ENCODE data around the gene PTPA.
"Not testable (repeated sequence)": the region's sequence is repeated elsewhere in the genome, so short reads cannot be mapped to it uniquely, and the experiment has no call there.

Gene PTPA

GRCh38 chr9:129175825-129176633 lies 64.8 kb downstream of the PTPA start:
- peak in 1 of 2 donors; percentile 33 for DNase-seq (ENCODE audit: low read depth in 1 of 2, low spot score in 1 of 2)

DNA sequence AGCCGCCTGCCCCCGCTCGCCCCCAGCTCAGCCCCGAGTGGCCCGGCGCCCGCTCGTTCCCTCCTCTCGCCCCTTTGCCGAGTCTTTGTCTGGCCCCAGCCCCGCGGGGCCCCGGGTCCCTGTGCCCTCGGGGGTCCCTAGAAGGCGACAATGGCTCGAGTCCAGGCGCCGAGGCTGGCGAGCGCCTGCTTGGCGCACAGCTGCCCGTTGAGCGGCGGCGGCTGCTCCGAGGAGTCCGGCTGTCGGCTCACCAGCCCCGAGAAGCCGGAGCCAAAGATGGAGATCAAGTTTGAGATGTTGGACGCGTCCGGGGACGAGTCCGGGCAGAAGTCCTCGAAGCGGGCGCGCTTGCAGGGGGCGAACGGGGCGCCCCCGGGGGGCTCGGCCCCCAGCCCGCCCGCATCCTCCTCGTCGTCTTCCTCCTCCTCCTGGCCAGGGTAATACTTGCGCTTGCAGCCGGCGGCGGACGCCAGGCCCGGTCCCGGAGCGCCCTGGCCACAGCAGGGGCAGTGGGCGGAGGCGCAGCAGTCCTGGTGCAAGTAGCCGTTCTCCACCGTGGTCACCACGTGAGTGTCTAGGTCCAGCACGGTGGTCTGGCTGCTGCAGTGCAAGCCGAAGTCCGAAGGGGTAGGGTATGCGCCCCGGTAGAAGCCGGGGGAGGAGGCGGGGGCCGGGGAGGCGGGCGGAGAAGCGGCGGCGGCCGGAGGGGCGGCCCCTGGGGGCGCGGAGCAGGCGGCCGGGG lies 65.7 kb downstream of the PTPA start:
- DNase-seq (ENCODE audit: low read depth in 1 of 2, low spot score in 1 of 2) = no peak

DNA sequence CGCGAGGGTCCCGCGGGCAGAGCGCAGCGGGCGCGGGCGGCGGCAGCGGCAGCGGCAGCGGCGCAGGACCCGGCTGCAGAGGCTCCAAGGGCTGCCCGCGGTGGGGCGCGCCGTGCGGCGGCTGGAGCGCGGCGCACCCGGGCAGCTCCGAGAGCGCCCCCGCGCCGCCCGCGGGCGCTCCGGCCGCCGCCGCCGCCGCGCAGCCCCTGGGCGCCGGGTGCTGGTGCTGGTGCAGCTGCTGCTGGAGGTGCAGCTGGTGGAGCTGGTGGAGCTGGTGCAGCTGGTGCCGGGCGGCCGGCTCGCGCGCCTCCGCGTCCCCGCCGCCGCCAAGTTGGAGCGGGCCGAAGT lies 66.2 kb downstream of the PTPA start:
- no peak for DNase-seq (ENCODE audit: low read depth in 1 of 2, low spot score in 1 of 2)

- peak; percentile 86 for DNase-seq (ENCODE audit: low read depth in 1 of 2, low spot score in 1 of 2)
Measured at GRCh38 chr9:129177791-129178567, 66.8 kb downstream of the PTPA start, which contains the start of gene IER5L. IER5L (minus strand) TSS chr9:129178261; CDS start chr9:129178052, 209 bp downstream.

GRCh38 chr9:129178568-129179382 lies 67.6 kb downstream of the PTPA start:
- DNase-seq (ENCODE audit: low read depth in 1 of 2, low spot score in 1 of 2) = no peak

DNA sequence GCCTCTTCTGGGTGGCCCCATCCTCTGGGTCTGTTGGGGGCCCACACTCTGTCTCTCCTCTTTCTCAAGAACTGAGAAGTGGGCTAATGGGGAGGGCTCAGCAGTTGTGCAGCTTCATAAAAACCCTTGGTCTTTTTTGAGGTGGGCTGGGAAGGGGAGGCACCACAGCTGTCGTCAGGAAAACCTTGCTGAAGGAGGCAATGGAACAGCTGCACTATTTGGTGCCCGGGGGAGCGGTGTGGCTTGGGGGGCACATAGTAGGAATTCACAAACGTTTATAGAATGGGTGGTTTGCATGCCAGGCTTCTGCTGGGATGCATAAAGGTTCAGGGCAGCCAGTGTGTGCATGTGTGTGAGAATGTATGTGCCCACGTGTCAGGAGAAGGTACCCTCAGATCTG lies 70.0 kb downstream of the PTPA start:
- DNase-seq (ENCODE audit: low read depth in 1 of 2, low spot score in 1 of 2) = no peak

GRCh38 chr9:129182122-129182521 lies 70.9 kb downstream of the PTPA start:
- no peak for DNase-seq (ENCODE audit: low read depth in 1 of 2, low spot score in 1 of 2)

DNA sequence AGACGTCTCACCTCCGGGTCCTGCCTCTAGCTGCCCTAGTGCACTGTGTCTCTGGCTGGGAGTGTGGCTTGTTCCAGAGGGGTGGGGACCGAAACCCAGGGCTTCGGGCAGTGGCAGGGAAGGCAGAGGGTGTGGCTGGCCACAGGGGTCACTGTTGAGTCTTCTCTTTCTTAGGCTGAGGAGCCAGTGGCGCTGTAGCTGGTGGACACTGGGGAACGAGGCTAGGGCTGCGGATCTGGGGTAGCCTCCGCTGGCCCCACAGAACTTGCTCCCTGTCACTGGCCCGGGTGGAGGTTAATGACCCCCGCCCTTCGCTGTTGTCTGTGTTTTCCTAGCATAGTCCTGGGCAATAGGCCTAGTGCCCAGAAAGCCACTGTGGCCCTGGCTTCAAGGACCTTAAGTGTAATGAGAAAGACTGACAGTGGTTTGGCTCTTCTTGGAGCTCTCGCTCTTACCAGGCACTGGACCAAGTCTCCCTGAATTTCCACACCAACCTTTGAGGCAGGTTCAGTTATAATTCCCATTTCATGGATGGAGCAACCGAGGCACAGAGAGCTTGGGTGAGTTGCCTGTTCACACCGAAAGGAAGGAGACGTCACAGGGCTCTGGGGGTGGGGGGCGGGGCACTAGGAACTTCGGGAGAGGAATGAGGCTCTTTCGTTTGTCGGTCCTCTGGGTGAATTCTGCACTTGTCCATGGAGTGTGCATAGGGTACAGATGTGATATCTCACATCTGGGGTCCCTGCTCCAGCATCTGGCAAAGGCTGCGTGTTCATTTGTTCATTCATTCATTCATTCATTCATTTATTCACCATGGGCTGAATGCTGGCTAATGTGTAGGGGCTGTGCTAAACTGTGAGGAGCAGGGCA lies 71.6 kb downstream of the PTPA start:
- DNase-seq (ENCODE audit: low read depth in 1 of 2, low spot score in 1 of 2) = no peak

DNA sequence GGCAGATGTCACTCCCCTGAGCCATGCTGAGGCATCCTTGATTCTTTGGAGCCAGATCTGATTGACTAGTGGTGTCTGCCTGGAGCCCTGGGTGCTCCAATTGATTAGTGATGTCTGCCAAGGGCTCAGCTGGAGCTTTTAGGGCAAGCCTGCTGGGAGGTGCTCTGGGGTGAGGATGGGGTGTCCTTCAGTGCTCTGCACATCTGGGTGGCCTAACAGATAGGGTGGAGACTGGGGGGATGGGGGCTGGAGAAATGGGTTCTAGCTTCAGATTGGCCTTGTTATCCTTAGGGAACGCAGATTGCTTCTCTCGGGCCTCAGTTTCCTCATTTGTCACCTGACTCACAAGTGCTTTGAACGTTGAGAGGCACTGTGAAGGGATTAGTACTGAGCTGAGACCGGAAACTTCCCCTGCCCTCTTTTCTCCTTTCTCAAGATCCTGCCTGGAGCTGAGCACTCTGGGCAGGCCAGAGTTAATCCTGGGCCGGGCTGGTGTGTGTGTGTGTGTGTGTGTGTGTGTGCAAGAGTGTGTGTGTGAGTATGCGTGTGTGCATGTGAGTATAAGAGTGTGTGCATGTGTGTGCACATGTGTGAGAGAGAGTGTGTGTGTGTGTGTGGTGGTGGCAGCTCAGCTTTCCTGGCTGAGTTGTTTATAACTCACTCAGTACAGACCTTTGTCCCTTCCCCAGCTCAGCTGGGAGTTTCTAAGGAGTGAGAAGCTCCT lies 72.4 kb downstream of the PTPA start:
- DNase-seq (ENCODE audit: low read depth in 1 of 2, low spot score in 1 of 2) = no peak

GRCh38 chr9:129184219-129184524 lies 73.0 kb downstream of the PTPA start:
- no peak for DNase-seq (ENCODE audit: low read depth in 1 of 2, low spot score in 1 of 2)

DNA sequence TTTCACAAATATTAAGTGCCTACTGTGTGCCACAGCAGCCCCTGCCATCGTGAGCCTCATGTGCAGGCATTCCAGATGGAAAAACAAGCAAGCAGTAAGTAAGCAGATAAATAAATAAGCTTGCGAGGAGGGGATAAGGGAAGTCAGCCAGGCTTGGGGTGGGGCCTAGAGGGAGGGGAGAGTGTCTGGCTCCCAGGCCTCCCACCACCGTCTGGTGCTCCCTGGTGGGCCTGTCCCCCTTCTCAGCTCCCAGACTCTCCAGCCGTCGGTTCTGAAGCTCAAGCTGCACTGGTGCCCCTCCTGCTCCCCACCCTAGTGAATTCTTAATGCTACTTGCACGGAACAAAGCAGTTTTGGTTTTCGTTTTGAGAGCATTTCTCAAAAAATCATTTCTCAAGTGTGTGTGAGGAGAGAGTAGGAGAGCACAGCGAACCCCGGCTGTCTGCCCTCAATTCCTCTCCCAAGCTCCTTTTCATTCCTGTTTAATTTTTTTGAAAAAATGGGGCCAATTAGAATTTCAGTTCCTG lies 73.4 kb downstream of the PTPA start:
- no peak for DNase-seq (ENCODE audit: low read depth in 1 of 2, low spot score in 1 of 2)

DNA sequence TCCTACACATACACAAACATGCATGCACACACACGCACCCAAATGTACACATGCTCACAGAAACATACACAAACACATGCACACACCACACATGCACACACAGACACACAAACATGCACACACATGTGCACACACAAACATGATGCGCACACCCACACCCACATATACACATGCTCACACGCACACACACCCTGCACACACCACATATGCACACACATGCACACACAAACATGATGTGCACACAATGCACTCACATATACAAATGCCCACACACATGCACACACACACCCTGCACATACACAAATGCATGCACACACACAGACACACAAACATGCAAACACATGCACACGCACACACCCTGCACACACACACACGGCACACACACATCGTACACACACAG lies 74.2 kb downstream of the PTPA start:
- DNase-seq (ENCODE audit: low read depth in 1 of 2, low spot score in 1 of 2) = no peak

DNA sequence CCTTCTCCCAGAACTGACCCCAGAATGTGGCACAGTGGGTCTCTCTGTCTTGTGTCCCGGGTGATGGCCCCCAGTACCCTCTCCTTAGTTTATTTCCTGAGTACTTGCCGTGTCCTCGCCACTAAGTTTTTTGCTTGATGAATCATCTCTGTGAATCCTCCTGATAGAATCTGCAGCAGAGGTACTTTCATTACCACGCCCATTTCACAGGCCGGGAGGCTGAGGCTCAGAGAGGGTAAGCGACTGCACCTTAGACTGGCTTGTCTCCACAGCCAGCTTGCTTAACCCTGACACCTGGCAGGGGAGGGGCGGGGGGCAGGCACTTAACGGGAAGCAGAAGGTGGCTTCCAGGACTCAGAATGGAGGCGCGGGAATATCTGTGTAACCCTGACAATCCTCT lies 74.8 kb downstream of the PTPA start:
- DNase-seq (ENCODE audit: low read depth in 1 of 2, low spot score in 1 of 2) = no peak

DNA sequence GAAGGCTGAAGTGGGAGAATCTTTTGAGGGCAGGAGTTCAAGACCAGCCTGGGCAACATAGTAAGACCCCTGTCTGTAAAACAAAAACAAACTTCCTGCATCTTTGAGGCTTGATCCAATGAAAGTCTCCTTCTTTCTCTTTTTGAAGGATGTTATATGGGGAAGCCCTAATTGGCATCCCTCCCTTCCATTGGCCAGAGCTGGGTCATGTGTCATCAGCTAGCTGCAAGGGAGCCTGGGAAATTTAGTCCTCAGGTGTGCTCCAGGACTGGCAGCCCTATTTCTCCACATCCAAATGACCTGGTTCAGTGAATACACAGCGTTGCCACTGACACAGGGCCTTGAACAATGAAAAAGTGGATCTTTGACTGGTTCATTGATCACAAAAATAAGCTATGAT lies 75.8 kb downstream of the PTPA start:
- no peak for DNase-seq (ENCODE audit: low read depth in 1 of 2, low spot score in 1 of 2)

GRCh38 chr9:129189971-129190370 lies 78.8 kb downstream of the PTPA start:
- not testable (repeated sequence) for DNase-seq (ENCODE audit: low read depth in 1 of 2, low spot score in 1 of 2)

GRCh38 chr9:129191234-129191633 lies 80.0 kb downstream of the PTPA start:
- DNase-seq (ENCODE audit: low read depth in 1 of 2, low spot score in 1 of 2) = no peak

- no peak for DNase-seq (ENCODE audit: low read depth in 1 of 2, low spot score in 1 of 2)
Measured at GRCh38 chr9:129193655-129194054, 82.4 kb downstream of the PTPA start.

GRCh38 chr9:129194221-129194620 lies 83.0 kb downstream of the PTPA start:
- DNase-seq (ENCODE audit: low read depth in 1 of 2, low spot score in 1 of 2) = no peak

DNA sequence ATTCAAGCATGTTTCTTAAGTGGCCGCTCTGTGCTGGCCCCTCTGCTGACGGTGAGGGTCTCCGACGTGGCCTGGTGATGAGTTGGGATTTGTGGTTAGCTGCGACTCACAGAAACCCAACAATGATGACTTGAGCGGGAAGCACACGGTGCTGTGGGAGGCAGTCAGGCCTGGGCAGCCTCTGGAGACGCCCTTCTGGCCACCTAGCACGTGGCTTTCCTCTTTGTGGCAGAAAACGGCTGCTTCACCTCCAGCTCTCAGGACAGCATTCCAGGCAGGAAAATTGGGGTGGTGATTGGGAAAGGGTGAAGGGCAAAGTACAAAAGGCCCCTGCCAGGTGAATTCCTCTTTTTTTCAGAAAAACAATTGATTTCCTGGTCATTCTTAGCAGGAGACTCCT lies 84.4 kb downstream of the PTPA start:
- DNase-seq (ENCODE audit: low read depth in 1 of 2, low spot score in 1 of 2) = no peak
